Left ventricle myocardium inferior (tissue), 1 donor: ENCODE results near the gene WDR31. TPM values are rescaled to one million over a fixed set of nuclear protein-coding genes. Genes with fewer than 3 reads are reported as not detected.

Source experiments
- DNase-seq: peaks from one replicate; pipeline ENCODE4 v3.0.0-alpha.2; 2020
- H3K27ac ChIP-seq: fragments of 200-600 bp; replicated peaks from 2 replicates; pipeline ENCODE4 v1.8.0; 2021
- H3K27me3 ChIP-seq: fragments of 200-600 bp; 2 replicates; pipeline ENCODE4 v1.8.0; 2021; ENCODE audit warnings: low read depth
- H3K36me3 ChIP-seq: fragments of 200-600 bp; 2 replicates; pipeline ENCODE4 v1.8.0; 2021
- H3K4me1 ChIP-seq: fragments of 200-600 bp; 2 replicates; pipeline ENCODE4 v1.8.0; 2021
- H3K4me3 ChIP-seq: fragments of 200-600 bp; 2 replicates; pipeline ENCODE4 v1.8.0; 2021; ENCODE audit warnings: mild to moderate bottlenecking, moderate library complexity
- H3K9me3 ChIP-seq: fragments of 200-600 bp; replicated peaks from 2 replicates; pipeline ENCODE4 v1.8.0; 2021
- intact Hi-C: fragments of 100-400 bp; cut with micrococcal nuclease; formaldehyde crosslinking; loops from one replicate; pipeline ENCODE4 v1.11.0; 2022
- total RNA-seq: library from RNA; stranded (reverse); fragmentation: NEBNext Ultra II Directional; extraction: Animal tissue kit (Norgen Biotek cat#: 25700); gene quantifications from one replicate; pipeline ENCODE4 v1.2.1, GENCODE V29; 2021
- TF ChIP-seq, protein P1 (sequence below): fragments of 200-600 bp; IDR thresholded peaks from 2 replicates; pipeline ENCODE4 v1.8.0; 2021; ENCODE audit warnings: antibody characterized with exemption, mild to moderate bottlenecking, borderline replicate concordance
- donor health status: DM: no; HTN: yes; CAD: no; lungs with severe emphysema.

The WDR31 gene
- total RNA-seq, 1 donor from 2014 or later: 12.4 TPM

GRCh38 chr9:113315231-113315630 lies 24.8 kb downstream of the WDR31 start:
- peaks cover 40% of the 10 kb centered on the region for H3K36me3 ChIP-seq
- H3K4me3 ChIP-seq: no peak overlapping the region
- H3K9me3 ChIP-seq: no peaks in the 10 kb centered on the region
- intact Hi-C loops: no loop called here
- DNase-seq: no peak
- no peak overlapping the region for H3K27ac ChIP-seq
- TF ChIP-seq, protein P1, sequence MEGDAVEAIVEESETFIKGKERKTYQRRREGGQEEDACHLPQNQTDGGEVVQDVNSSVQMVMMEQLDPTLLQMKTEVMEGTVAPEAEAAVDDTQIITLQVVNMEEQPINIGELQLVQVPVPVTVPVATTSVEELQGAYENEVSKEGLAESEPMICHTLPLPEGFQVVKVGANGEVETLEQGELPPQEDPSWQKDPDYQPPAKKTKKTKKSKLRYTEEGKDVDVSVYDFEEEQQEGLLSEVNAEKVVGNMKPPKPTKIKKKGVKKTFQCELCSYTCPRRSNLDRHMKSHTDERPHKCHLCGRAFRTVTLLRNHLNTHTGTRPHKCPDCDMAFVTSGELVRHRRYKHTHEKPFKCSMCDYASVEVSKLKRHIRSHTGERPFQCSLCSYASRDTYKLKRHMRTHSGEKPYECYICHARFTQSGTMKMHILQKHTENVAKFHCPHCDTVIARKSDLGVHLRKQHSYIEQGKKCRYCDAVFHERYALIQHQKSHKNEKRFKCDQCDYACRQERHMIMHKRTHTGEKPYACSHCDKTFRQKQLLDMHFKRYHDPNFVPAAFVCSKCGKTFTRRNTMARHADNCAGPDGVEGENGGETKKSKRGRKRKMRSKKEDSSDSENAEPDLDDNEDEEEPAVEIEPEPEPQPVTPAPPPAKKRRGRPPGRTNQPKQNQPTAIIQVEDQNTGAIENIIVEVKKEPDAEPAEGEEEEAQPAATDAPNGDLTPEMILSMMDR: no peak
- H3K27me3 ChIP-seq: no peaks in the 10 kb centered on the region
- H3K4me1 ChIP-seq: peaks cover 14% of the 10 kb centered on the region

- H3K4me1 ChIP-seq: peaks cover 25% of the 10 kb centered on the region
- H3K9me3 ChIP-seq: no peaks in the 10 kb centered on the region
- H3K27me3 ChIP-seq: no peaks in the 10 kb centered on the region
- H3K27ac ChIP-seq: no peak overlapping the region
- H3K4me3 ChIP-seq: no peak overlapping the region
- peaks cover 20% of the 10 kb centered on the region for H3K36me3 ChIP-seq
- intact Hi-C loops: no loop called here
- TF ChIP-seq, protein P1: no peak
- DNase-seq: no peak
Measured at GRCh38 chr9:113313261-113313660, 26.8 kb downstream of the WDR31 start.

DNA sequence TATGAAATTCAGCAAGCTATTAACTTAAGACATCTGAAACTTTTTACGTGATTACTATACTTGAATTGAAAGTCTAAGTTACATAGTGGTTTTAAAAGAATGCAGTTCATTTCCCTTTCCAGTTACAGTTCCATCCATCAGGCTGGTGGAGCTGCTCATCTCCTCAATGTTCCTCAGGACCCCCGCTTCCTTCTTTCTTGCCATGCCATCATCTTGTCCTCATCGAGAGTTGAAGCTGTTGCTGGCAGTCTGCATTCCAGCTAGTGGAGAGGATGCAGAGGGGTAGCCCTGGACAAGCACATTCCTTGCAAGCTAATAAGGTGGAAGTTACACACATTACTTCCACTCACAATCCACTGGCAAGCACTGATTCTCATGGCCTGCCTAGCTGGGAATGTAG lies 28.1 kb downstream of the WDR31 start:
- TF ChIP-seq, protein P1: no peak
- DNase-seq: no peak
- peaks cover 9% of the 10 kb centered on the region for H3K36me3 ChIP-seq
- peaks cover 25% of the 10 kb centered on the region for H3K4me1 ChIP-seq
- no peaks in the 10 kb centered on the region for H3K9me3 ChIP-seq
- no peaks in the 10 kb centered on the region for H3K27me3 ChIP-seq
- intact Hi-C loops: no loop called here
- no peak overlapping the region for H3K4me3 ChIP-seq
- H3K27ac ChIP-seq: no peak overlapping the region

DNA sequence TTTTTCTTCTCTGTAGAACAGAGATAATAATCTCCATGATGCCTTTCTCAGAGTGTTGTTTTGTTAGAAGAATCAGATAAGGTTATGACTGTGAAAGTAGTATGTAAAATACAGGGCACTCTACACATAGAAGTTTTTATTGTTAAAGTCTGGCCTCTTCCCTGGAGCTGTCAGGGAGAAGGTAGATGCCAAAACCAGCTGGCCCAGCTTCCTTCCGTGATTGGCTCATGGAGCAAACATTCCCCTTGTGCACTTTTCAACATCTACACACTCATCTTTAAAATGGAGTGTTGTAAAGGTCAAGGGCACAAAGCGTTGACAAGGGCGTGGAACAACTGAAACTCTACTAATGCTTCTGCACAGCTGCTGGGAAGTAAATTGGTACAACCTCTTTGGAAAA lies 29.5 kb downstream of the WDR31 start:
- intact Hi-C loops: no loop called here
- Histone ChIP-seq H3K4me3 (no peak overlapping the region), H3K27me3 (no peaks in the 10 kb centered on the region), H3K9me3 (no peaks in the 10 kb centered on the region), H3K27ac (peak overlapping the region; percentile 78), H3K4me1 (peaks cover 25% of the 10 kb centered on the region), H3K36me3 (no peaks in the 10 kb centered on the region)
- peak; percentile 19 for DNase-seq
- TF ChIP-seq, protein P1: no peak

DNA sequence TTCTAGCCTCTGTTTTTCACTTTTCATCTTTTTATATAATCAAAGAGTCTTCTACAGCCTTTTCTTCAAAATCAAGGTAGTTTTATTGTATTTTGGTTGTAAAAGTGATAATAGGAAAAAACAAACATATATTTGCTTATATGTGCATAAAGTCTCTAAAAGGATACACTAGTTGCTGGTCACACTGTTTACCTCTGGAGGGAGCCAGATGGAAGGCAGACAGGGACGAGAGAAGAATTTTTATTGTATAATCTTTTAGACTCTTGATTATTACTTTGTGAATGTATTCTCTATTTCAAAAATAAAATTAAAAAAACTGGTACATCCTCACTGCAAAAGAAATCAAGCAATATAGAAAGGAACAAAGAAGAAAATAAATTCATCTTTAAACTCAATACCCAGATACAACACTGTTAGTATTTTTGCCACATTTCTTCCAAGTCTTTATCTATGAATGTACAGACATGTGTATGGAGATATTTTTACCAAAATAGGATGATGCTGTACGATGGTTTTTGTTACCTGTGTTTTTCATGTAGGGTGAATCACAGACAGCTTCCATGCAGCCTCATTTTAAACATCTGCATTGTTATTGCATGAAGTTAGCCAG lies 30.8 kb downstream of the WDR31 start:
- DNase-seq: no peak
- H3K4me1 ChIP-seq: peaks cover 25% of the 10 kb centered on the region
- H3K27ac ChIP-seq: peak overlapping the region; percentile 78
- no peaks in the 10 kb centered on the region for H3K9me3 ChIP-seq
- no peaks in the 10 kb centered on the region for H3K27me3 ChIP-seq
- intact Hi-C loops: no loop called here
- TF ChIP-seq, protein P1: peak; percentile 75
- no peaks in the 10 kb centered on the region for H3K36me3 ChIP-seq
- no peak overlapping the region for H3K4me3 ChIP-seq
